Measurements from ENCODE around the gene KISS1.

The KISS1 gene

DNA sequence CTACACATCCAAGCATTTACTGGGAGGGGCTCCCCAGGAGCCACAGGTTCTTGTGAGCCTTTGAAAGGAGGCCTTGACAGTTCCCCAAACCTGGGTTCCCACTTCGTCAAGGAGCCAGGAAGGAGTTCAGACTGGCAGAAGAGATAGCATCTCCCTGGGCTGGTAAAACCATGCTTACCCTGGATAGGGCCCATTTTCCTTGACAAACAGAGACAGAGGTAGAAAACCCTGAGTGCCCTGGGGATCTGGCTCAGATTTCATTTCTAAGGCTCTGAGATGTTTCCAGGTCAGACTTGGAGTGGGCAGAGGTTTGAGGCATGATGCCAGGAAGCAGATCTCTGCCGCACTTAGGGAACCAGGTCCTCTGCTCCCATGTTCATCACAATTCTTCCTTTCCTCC, 47.2 kb downstream of the KISS1 start:
- CTCF ChIA-PET = interaction anchor here (1.0 to 24.4 kb wide), 3 partner anchors 212 to 279 kb away, joined by 3 to 378 read pairs (median 33); partner anchors contain the start of gene PLEKHA6
- H3K4me3 ChIP-seq (ENCODE audit: low read depth, low read length) = no peak overlapping the region
- POLR2A ChIA-PET = no interaction called here
- DNase-seq (ENCODE audit: low read depth, low spot score) = no peak
- TF ChIP-seq, protein P1, sequence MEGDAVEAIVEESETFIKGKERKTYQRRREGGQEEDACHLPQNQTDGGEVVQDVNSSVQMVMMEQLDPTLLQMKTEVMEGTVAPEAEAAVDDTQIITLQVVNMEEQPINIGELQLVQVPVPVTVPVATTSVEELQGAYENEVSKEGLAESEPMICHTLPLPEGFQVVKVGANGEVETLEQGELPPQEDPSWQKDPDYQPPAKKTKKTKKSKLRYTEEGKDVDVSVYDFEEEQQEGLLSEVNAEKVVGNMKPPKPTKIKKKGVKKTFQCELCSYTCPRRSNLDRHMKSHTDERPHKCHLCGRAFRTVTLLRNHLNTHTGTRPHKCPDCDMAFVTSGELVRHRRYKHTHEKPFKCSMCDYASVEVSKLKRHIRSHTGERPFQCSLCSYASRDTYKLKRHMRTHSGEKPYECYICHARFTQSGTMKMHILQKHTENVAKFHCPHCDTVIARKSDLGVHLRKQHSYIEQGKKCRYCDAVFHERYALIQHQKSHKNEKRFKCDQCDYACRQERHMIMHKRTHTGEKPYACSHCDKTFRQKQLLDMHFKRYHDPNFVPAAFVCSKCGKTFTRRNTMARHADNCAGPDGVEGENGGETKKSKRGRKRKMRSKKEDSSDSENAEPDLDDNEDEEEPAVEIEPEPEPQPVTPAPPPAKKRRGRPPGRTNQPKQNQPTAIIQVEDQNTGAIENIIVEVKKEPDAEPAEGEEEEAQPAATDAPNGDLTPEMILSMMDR (IDR thresholded peaks at IDR 0.05; ENCODE audit: insufficient read depth, low read length, missing control alignments) = no peak

DNA sequence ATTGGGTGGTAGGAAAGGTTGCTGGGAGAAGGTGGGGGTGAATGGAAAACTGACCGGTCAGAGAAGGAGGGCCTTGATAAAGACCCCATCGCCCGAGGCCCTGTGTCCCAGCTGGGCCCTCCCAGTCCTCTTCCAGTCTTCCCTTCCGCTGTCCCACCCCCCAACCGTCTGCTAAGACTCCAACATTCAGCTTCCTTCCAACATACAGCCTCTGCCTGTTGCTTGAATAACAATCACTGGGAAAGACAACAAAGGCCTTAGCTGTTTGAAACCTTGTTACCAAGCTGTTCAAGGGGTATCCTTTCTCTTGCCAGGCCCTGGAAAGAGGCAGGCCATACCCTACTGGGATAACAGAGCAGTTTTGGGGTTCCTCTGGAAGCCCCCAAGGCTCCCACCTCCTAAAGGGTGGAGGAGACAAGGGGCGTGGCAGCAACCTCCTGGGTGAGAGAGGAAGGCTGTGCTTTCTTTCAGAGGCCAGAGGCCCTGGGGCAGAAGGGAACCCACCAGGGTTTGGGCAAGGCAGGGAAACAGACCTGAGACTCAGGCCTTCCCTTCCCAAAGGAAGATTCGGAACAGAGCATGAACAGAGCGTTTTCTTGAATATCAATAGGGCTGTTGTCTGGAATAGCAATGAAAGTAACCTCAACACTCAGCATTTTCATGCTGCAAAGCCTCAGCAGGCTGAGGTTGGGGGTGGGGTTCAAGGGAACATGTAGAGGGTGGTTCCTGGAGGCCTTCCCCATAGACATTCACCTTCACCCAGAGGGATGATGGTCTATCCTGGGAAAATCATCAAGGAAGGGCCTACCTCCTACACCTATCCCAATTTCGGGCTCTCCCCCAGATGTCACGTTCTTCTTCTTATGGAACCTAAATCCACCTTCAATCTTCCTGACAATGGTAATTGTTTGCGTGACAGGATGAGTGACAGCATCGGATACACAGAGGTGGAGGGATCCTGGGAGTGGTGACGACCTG, 48.6 kb downstream of the KISS1 start:
- POLR2A ChIA-PET = no interaction called here

DNA sequence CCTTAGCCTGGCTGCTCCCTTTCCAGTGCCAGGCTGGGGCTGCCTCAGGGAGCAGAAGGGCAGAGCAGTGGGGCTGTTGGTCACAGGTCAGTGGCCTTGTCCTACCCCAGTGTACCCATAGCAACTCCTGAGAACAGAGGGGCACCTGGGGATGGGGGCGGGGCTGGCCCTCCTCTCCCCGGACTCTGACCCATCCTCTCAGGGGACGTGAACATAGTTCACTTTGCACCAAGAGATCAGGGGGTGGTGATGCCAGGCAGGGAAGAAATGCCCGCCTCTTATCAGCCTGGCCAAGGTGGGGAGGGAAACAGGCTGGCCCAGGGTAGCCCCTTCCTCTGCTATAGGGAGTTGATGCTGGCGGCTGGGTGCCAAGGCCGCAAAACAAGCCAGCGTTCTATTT, 49.3 kb downstream of the KISS1 start:
- TF ChIP-seq, protein P1 (IDR thresholded peaks at IDR 0.05; ENCODE audit: insufficient read depth, low read length, missing control alignments) = no peak
- POLR2A ChIA-PET = no interaction called here
- CTCF ChIA-PET = no interaction called here
- no peak for DNase-seq (ENCODE audit: low read depth, low spot score)
- H3K4me3 ChIP-seq (ENCODE audit: low read depth, low read length) = no peak overlapping the region

More for the DNA sequence above, 48.6 kb downstream of the KISS1 start:
- TF ChIP-seq, protein P1 (IDR thresholded peaks at IDR 0.05; ENCODE audit: insufficient read depth, low read length, missing control alignments) = no peak
- CTCF ChIA-PET = no interaction called here
- DNase-seq (ENCODE audit: low read depth, low spot score) = no peak
- no peak overlapping the region for H3K4me3 ChIP-seq (ENCODE audit: low read depth, low read length)

DNA sequence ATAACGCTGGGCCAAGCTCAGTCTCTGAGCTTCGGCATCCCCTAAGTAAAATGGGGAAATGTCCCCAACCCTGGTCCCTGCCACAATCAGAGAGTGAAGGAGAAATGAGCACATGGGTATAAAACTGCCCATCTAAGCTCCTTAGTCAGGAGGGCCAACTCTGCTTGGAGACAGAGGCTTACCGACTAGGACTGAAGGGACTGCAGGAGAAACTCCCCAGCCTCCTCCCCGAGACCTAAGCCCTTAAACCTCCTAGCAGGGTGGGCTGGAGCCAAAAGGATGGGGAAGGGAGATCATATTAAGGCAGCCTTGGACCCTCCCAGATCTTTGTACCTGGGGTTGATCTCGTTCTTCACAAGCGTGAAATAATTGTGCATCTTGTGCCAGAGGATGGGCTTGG, 50.0 kb downstream of the KISS1 start:
- POLR2A ChIA-PET = no interaction called here

DNA sequence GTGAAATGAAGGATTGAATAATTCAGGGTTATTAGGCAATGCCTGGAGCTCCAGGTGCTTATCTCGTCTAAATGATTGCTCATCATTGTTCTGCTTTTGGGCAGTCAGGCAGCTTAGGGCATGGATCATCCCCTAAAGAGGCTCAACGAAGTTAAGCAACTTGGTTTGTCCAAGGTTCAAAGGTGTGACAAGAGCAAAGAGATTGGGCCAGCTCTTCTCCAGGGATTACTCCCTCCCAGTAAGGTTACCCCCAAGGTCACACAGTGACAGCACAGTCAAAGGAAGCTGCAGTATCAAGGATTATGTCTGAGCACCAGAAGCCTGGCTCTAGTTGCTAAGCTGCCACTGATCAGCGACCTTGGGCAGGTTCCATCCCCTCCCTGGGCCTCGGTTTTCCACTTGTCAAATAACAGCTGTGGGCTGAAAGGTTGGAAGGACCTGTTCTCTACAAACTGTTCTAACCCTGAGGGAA, 51.2 kb downstream of the KISS1 start:
- TF ChIP-seq, protein P1 (IDR thresholded peaks at IDR 0.05; ENCODE audit: insufficient read depth, low read length, missing control alignments) = no peak
- no peak for DNase-seq (ENCODE audit: low read depth, low spot score)
- ChIA-PET POLR2A (no interaction called here), CTCF (interaction anchor here (0.6 to 8.9 kb wide), 8 partner anchors 11 to 274 kb away, joined by 3 to 87 read pairs (median 5); partner anchors contain the start of gene GOLT1A)
- H3K4me3 ChIP-seq (ENCODE audit: low read depth, low read length) = no peak overlapping the region

More for the DNA sequence above, 50.0 kb downstream of the KISS1 start:
- TF ChIP-seq, protein P1 (IDR thresholded peaks at IDR 0.05; ENCODE audit: insufficient read depth, low read length, missing control alignments) = no peak
- CTCF ChIA-PET = no interaction called here
- no peak for DNase-seq (ENCODE audit: low read depth, low spot score)
- no peak overlapping the region for H3K4me3 ChIP-seq (ENCODE audit: low read depth, low read length)

Data from AG04449 (cell line).